ENCODE data around the gene NOL3.

GRCh38 chr16:67157892-67158635, 12.3 kb upstream of the NOL3 start:
- TF ChIP-seq POLR2A (IDR thresholded peaks at IDR 0.05; ENCODE audit: low read depth, low read length) (no peak), POLR2AphosphoS5 (IDR thresholded peaks at IDR 0.05; ENCODE audit: low read depth, low read length) (no peak)

All from GM12892 (cell line).